H9 (cell line): ENCODE data around the gene CDH22. TPM values are rescaled to one million over a fixed set of nuclear protein-coding genes. Genes with fewer than 3 reads are reported as not detected.

ENCODE experiments used
- DNase-seq: peaks from one replicate; pipeline ENCODE4 v3.0.0-alpha.2; 2017
- H2AFZ ChIP-seq: one replicate; pipeline ENCODE4 v1.6.1; 2013; ENCODE audit warnings: mild to moderate bottlenecking, low read length, control low read depth, moderate library complexity
- H2AK5ac ChIP-seq: 2 replicates; pipeline ENCODE4 v1.6.1; 2013; ENCODE audit warnings: low read length, control low read depth, mixed read lengths; ENCODE audit not compliant: insufficient read length
- H2BK120ac ChIP-seq: one replicate; pipeline ENCODE4 v1.6.1; 2013; ENCODE audit warnings: low read depth, mild to moderate bottlenecking, low read length, control low read depth, inconsistent platforms; ENCODE audit not compliant: poor library complexity, severe bottlenecking
- H2BK12ac ChIP-seq: 2 replicates; pipeline ENCODE4 v1.6.1; 2013; ENCODE audit warnings: low read length, control low read depth, mixed read lengths, low read depth; ENCODE audit not compliant: insufficient read length
- H2BK15ac ChIP-seq: 2 replicates; pipeline ENCODE4 v1.6.1; 2013; ENCODE audit warnings: low read depth, low read length, control low read depth
- H2BK20ac ChIP-seq: one replicate; pipeline ENCODE4 v1.6.1; 2013; ENCODE audit warnings: low read depth, mild to moderate bottlenecking, low read length, control low read depth, inconsistent platforms; ENCODE audit not compliant: poor library complexity, severe bottlenecking
- H2BK5ac ChIP-seq: 2 replicates; pipeline ENCODE4 v1.6.1; 2013; ENCODE audit warnings: low read length, control low read depth, mixed read lengths; ENCODE audit not compliant: insufficient read length
- H3K14ac ChIP-seq: 2 replicates; pipeline ENCODE4 v1.6.1; 2013; ENCODE audit warnings: low read length, control low read depth; ENCODE audit not compliant: insufficient read depth
- H3K18ac ChIP-seq: 2 replicates; pipeline ENCODE4 v1.6.1; 2013; ENCODE audit warnings: low read depth, mild to moderate bottlenecking, mixed read lengths, low read length, control low read depth; ENCODE audit not compliant: insufficient read length
- H3K23ac ChIP-seq: 2 replicates; pipeline ENCODE4 v1.6.1; 2013; ENCODE audit warnings: low read length, control low read depth, mixed read lengths, low read depth; ENCODE audit not compliant: insufficient read length
- H3K23me2 ChIP-seq: 2 replicates; pipeline ENCODE4 v1.6.1; 2013; ENCODE audit warnings: low read depth, mild to moderate bottlenecking, mixed read lengths, low read length, control low read depth; ENCODE audit not compliant: insufficient read length, poor library complexity, severe bottlenecking
- H3K27ac ChIP-seq: 2 replicates; pipeline ENCODE4 v1.5.1; 2013; ENCODE audit warnings: low read length, control low read depth, mixed read lengths, low read depth; ENCODE audit not compliant: insufficient read length
- H3K27me3 ChIP-seq: 2 replicates; pipeline ENCODE4 v1.6.1; 2013; ENCODE audit warnings: low read length, control low read depth, inconsistent platforms; ENCODE audit not compliant: insufficient read depth
- H3K4ac ChIP-seq: 2 replicates; pipeline ENCODE4 v1.6.1; 2013; ENCODE audit warnings: low read depth, mild to moderate bottlenecking, control low read depth, inconsistent platforms, low read length, moderate library complexity
- H3K4me1 ChIP-seq: 2 replicates; pipeline ENCODE4 v1.6.1; 2013; ENCODE audit warnings: low read length, control low read depth, inconsistent platforms; ENCODE audit not compliant: insufficient read depth
- H3K4me2 ChIP-seq: 2 replicates; pipeline ENCODE4 v1.6.1; 2013; ENCODE audit warnings: low read length, control low read depth, mixed read lengths; ENCODE audit not compliant: insufficient read length, insufficient read depth
- H3K56ac ChIP-seq: 2 replicates; pipeline ENCODE4 v1.6.1; 2013; ENCODE audit warnings: low read depth, mild to moderate bottlenecking, mixed read lengths, low read length, control low read depth; ENCODE audit not compliant: insufficient read length
- H3K79me1 ChIP-seq: 2 replicates; pipeline ENCODE4 v1.6.1; 2013; ENCODE audit warnings: low read depth, mild to moderate bottlenecking, moderate library complexity, low read length, control low read depth, inconsistent platforms; ENCODE audit not compliant: insufficient read depth, poor library complexity, severe bottlenecking
- H3K79me2 ChIP-seq: 2 replicates; pipeline ENCODE4 v1.6.1; 2013; ENCODE audit warnings: low read length, control low read depth, inconsistent platforms; ENCODE audit not compliant: insufficient read depth
- H3K9ac ChIP-seq: 2 replicates; pipeline ENCODE4 v1.6.1; 2013; ENCODE audit warnings: low read length, control low read depth, mixed read lengths; ENCODE audit not compliant: insufficient read length; ENCODE audit errors: extremely low read depth
- H3K9me3 ChIP-seq: one replicate; pipeline ENCODE4 v1.6.1; 2013; ENCODE audit warnings: low read depth, low read length, inconsistent platforms; ENCODE audit not compliant: control insufficient read depth
- H3T11ph ChIP-seq: one replicate; pipeline ENCODE4 v1.6.1; 2013; ENCODE audit warnings: mild to moderate bottlenecking, low read length, control low read depth, inconsistent platforms
- H4K20me1 ChIP-seq: one replicate; pipeline ENCODE4 v1.6.1; 2013; ENCODE audit not compliant: control insufficient read depth, insufficient read length, insufficient read depth
- H4K5ac ChIP-seq: 2 replicates; pipeline ENCODE4 v1.6.1; 2013; ENCODE audit warnings: low read depth, mild to moderate bottlenecking, mixed read lengths, low read length, control low read depth; ENCODE audit not compliant: insufficient read length
- H4K8ac ChIP-seq: replicated peaks from 2 replicates; pipeline ENCODE4 v1.6.1; 2013; ENCODE audit warnings: low read length, control low read depth, mixed read lengths, low read depth; ENCODE audit not compliant: insufficient read length
- H4K91ac ChIP-seq: 2 replicates; pipeline ENCODE4 v1.6.1; 2013; ENCODE audit warnings: low read depth, mild to moderate bottlenecking, moderate library complexity, mixed read lengths, low read length, control low read depth; ENCODE audit not compliant: insufficient read length
- H3K27ac Mint-ChIP-seq, 3 experiments: 2 replicates in 2 of 3; 3 replicates in 1 of 3; pipeline ENCODE4 v1.8.0; 2020 to 2021; ENCODE audit warnings: mixed read lengths in 3 of 3, mild to moderate bottlenecking in 1 of 3, moderate library complexity in 1 of 3
- H3K27me3 Mint-ChIP-seq: 2 replicates; pipeline ENCODE4 v1.8.0; 2021; ENCODE audit warnings: low read depth, mild to moderate bottlenecking, moderate library complexity, mixed read lengths
- H3K36me3 Mint-ChIP-seq, 3 experiments: 2 replicates in 2 of 3; 3 replicates in 1 of 3; pipeline ENCODE4 v1.8.0; 2020 to 2021; ENCODE audit warnings: low read depth in 3 of 3, mixed read lengths in 3 of 3; ENCODE audit not compliant: insufficient read depth in 1 of 3
- H3K4me1 Mint-ChIP-seq, 2 experiments: 2 replicates each; pipeline ENCODE4 v1.8.0; 2020; ENCODE audit warnings: mixed read lengths in 2 of 2
- H3K4me3 Mint-ChIP-seq, 2 experiments: 2 replicates in 1 of 2; 3 replicates in 1 of 2; pipeline ENCODE4 v1.8.0; 2020 to 2021; ENCODE audit warnings: mild to moderate bottlenecking in 2 of 2, mixed read lengths in 2 of 2, moderate library complexity in 1 of 2
- H3K9me3 Mint-ChIP-seq, 2 experiments: 2 replicates in 1 of 2; 3 replicates in 1 of 2; pipeline ENCODE4 v1.8.0; 2020; ENCODE audit warnings: mild to moderate bottlenecking in 2 of 2, mixed read lengths in 2 of 2, moderate library complexity in 1 of 2
- CTCF ChIP-seq: fragments of 200-600 bp; sonication (generic); conservative IDR thresholded peaks from 3 replicates; pipeline ENCODE4 v1.8.0; 2021; ENCODE audit warnings: antibody characterized with exemption, mild to moderate bottlenecking
- WGBS: extraction: QIAGEN DNeasy Blood & Tissue Kit; methylation state at CpG from one replicate; pipeline ENCODE4 v1.1.7; 2013; ENCODE audit warnings: missing lambda C conversion rate, low lambda C conversion rate, mixed read lengths; ENCODE audit not compliant: insufficient read length; ENCODE audit errors: extremely low coverage; 5-methylcytosine and 5-hydroxymethylcytosine counted together
- total RNA-seq: library from RNA; stranded (reverse); gene quantifications from 2 replicates; pipeline ENCODE4 v1.2.1, GENCODE V29; 2021

Gene CDH22
- total RNA-seq, 1 experiment from 2014 or later, result not detected

DNA sequence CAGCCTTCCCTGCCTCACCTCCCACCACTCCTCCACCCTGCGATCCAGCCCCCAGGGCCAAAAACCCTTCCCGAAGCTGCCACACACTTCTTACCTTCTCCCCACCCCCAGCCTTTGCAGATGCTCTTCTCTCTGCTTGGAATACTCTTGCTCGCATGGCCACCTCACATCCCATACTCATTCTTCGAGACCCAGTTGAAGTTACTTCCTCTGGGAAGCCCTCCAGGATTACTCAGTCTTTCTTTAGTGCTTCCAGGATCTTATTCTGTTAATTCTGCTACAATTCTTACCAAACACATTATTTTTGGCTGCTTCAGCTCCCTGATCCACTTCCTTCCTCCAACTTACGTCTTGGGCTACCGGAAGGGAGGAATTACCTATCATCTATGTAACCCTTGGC lies 135.8 kb downstream of the CDH22 start:
- Histone ChIP-seq H4K5ac (no peak overlapping the region), H2BK5ac (no peak overlapping the region), H3K27me3 (peaks cover 15% of the 10 kb centered on the region), H3K23me2 (no peaks in the 10 kb centered on the region), H4K8ac (no peak overlapping the region), H3K14ac (no peak overlapping the region), H3K18ac (no peak overlapping the region), H4K91ac (no peak overlapping the region), H3K56ac (no peak overlapping the region), H2BK20ac (no peak overlapping the region), H4K20me1 (no peaks in the 10 kb centered on the region), H3K4me1 (no peaks in the 10 kb centered on the region), H3K4ac (no peak overlapping the region), H2BK15ac (no peak overlapping the region), H2AFZ (no peak overlapping the region), H2BK12ac (no peak overlapping the region), H2AK5ac (no peak overlapping the region), H3K4me2 (no peak overlapping the region), H3K9ac (no peak overlapping the region), H3K79me1 (no peaks in the 10 kb centered on the region), H3K27ac (no peak overlapping the region), H3T11ph (no peak overlapping the region), H3K23ac (no peak overlapping the region), H3K9me3 (no peaks in the 10 kb centered on the region), H3K79me2 (no peaks in the 10 kb centered on the region), H2BK120ac (no peak overlapping the region)
- Mint-ChIP-seq H3K27me3 (peaks cover 74% of the 10 kb centered on the region), H3K4me3 (no peak overlapping the region), H3K9me3 (no peaks in the 10 kb centered on the region), H3K27ac (no peak overlapping the region; a peak in 1 of 7 replicates), H3K4me1 (no peaks in the 10 kb centered on the region), H3K36me3 (no peaks in the 10 kb centered on the region)
- no peak for DNase-seq
- no peak for TF ChIP-seq CTCF
- WGBS, result no CpG with 5 or more reads among the region's 6 CpGs
